Endothelial cell of umbilical vein (primary cell): Measurements from ENCODE around the gene SPG11. TPM values are rescaled to one million over a fixed set of nuclear protein-coding genes. Genes with fewer than 3 reads are reported as not detected.

Experiments used
- BruUV-seq: library from RNA; stranded (reverse); fragments of 400-500 nt; replicated peaks from 2 replicates; lab custom pipeline; 2021; lab: Mats Ljungman, UMichigan
- CTCF ChIA-PET: fragments of 300-600, 350-600 bp; sonication (Branson Sonifier 250); formaldehyde crosslinking; loops from one replicate; lab custom pipeline; 2021; ENCODE audit warnings: antibody characterized with exemption, inconsistent platforms; lab: Charles Lee
- POLR2A ChIA-PET: fragments of 300-600, 350-600 bp; sonication (Branson Sonifier 250); formaldehyde crosslinking; loops from one replicate; lab custom pipeline; 2021; ENCODE audit warnings: antibody characterized with exemption, inconsistent platforms; lab: Charles Lee
- DNase-seq: peaks from one replicate; pipeline ENCODE4 v3.0.0-alpha.2; 2011; ENCODE audit warnings: low read depth, low spot score
- FAIRE-seq: peaks from 2 replicates; lab custom pipeline; 2011; peaks lifted over from hg19 to GRCh38; lab: Jason Lieb, UNC
- H2AFZ ChIP-seq: 2 replicates; pipeline ENCODE4 v1.6.0; 2012; ENCODE audit warnings: low read depth, low read length, control low read depth, inconsistent platforms
- H3K27ac ChIP-seq: 2 replicates; pipeline ENCODE4 v1.5.1; 2011; ENCODE audit warnings: low read depth, mild to moderate bottlenecking, control low read depth, low read length, moderate library complexity; ENCODE audit not compliant: insufficient read depth
- H3K27me3 ChIP-seq, 2 experiments: 2 replicates each; pipeline versions ENCODE4 v1.6.0 to v1.6.1; 2011; ENCODE audit warnings: low read length in 2 of 2, mixed read lengths in 1 of 2; ENCODE audit not compliant: control insufficient read depth in 2 of 2, insufficient read depth in 2 of 2
- H3K36me3 ChIP-seq, 2 experiments: 2 replicates in 1 of 2; 3 replicates in 1 of 2; pipeline ENCODE4 v1.5.1; 2011; ENCODE audit warnings: low read length in 2 of 2, mild to moderate bottlenecking in 1 of 2, moderate library complexity in 1 of 2; ENCODE audit not compliant: control insufficient read depth in 2 of 2, insufficient read depth in 2 of 2; ENCODE audit errors: extremely low read depth in 1 of 2
- H3K4me1 ChIP-seq: 3 replicates; pipeline ENCODE4 v1.5.1; 2011; ENCODE audit warnings: mild to moderate bottlenecking, low read length; ENCODE audit not compliant: control insufficient read depth, insufficient read depth; ENCODE audit errors: extremely low read depth
- H3K4me2 ChIP-seq: 2 replicates; pipeline ENCODE4 v1.6.1; 2011; ENCODE audit warnings: low read length, control low read depth, mixed read lengths; ENCODE audit not compliant: insufficient read depth
- H3K4me3 ChIP-seq, 3 experiments: fragments of 200-600 bp in 1 of 3; sonication (generic), shearing (Covaris generic) in 1 of 3; replicated peaks in 1 of 3; 2 replicates each; pipeline ENCODE4 v1.5.1; 2011 to 2016; ENCODE audit warnings: control low read depth in 3 of 3, low read length in 3 of 3, mild to moderate bottlenecking in 2 of 3, inconsistent platforms in 1 of 3, low read depth in 1 of 3, moderate library complexity in 1 of 3; ENCODE audit not compliant: insufficient read depth in 1 of 3
- H3K79me2 ChIP-seq: 2 replicates; pipeline ENCODE4 v1.6.0; 2012; ENCODE audit warnings: low read length, inconsistent platforms; ENCODE audit not compliant: control insufficient read depth, insufficient read depth
- H3K9ac ChIP-seq: replicated peaks from 2 replicates; pipeline ENCODE3; 2011; ENCODE audit warnings: low read length, control low read depth; ENCODE audit not compliant: insufficient read depth; ENCODE audit errors: extremely low read depth
- H3K9me1 ChIP-seq: replicated peaks from 3 replicates; pipeline ENCODE4 v1.6.0; 2011; ENCODE audit warnings: mild to moderate bottlenecking, low read length; ENCODE audit not compliant: control insufficient read depth, insufficient read depth; ENCODE audit errors: extremely low read depth
- H3K9me3 ChIP-seq: replicated peaks from 2 replicates; pipeline ENCODE4 v1.5.1; 2012; ENCODE audit warnings: low read length, inconsistent platforms; ENCODE audit not compliant: control insufficient read depth, insufficient read depth
- H4K20me1 ChIP-seq: replicated peaks from 2 replicates; pipeline ENCODE3; 2011; ENCODE audit warnings: mild to moderate bottlenecking, low read length; ENCODE audit not compliant: control insufficient read depth, insufficient read depth; ENCODE audit errors: extremely low read depth
- EZH2 ChIP-seq: IDR thresholded peaks from 2 replicates; pipeline ENCODE4 v1.6.1; 2012; ENCODE audit warnings: borderline replicate concordance, low read depth, mild to moderate bottlenecking, moderate library complexity, low read length, inconsistent platforms; ENCODE audit not compliant: severe bottlenecking
- FOS ChIP-seq: IDR thresholded peaks from 2 replicates; pipeline ENCODE4 v1.6.1; 2011; ENCODE audit warnings: mild to moderate bottlenecking, low read length, moderate library complexity, borderline replicate concordance; ENCODE audit not compliant: insufficient read depth
- GATA2 ChIP-seq: IDR thresholded peaks from 2 replicates; pipeline ENCODE4 v1.7.0; 2011; ENCODE audit warnings: low read depth, mild to moderate bottlenecking, moderate library complexity, mixed read lengths, low read length; ENCODE audit not compliant: insufficient read length, insufficient read depth
- JUN ChIP-seq: IDR thresholded peaks from 2 replicates; pipeline ENCODE4 v1.6.1; 2011; ENCODE audit warnings: borderline replicate concordance, low read depth; ENCODE audit not compliant: insufficient read length, insufficient read depth
- POLR2A ChIP-seq: IDR thresholded peaks from 2 replicates; pipeline ENCODE4 v1.6.1; 2012; ENCODE audit warnings: low read depth, mild to moderate bottlenecking, control low read depth, low read length
- POLR2AphosphoS5 ChIP-seq: IDR thresholded peaks from 2 replicates; pipeline ENCODE4 v1.6.1; 2012; ENCODE audit warnings: low read depth, mild to moderate bottlenecking, control low read depth, low read length, moderate library complexity; ENCODE audit not compliant: insufficient read depth
- dilution Hi-C: fragments of 300-500 bp; cut with MboI; formaldehyde crosslinking; loops from one replicate; pipeline ENCODE4 v1.15.0; 2019; ENCODE audit warnings: low sequenced_read_pairs; ENCODE audit not compliant: extremely low pct_ligation_motif_present
- intact Hi-C: fragments of 100-400 bp; cut with micrococcal nuclease; formaldehyde crosslinking; loops from one replicate; pipeline ENCODE4 v1.10.0; 2022
- polyA plus RNA-seq, 4 experiments: library from polyadenylated mRNA; depleted of rRNA in 3 of 4; stranded (reverse) in 3 of 4; unstranded in 1 of 4; fragments of >200 nt; gene quantifications; 2 replicates each; pipeline versions ENCODE4 v1.2.1 to v1.2.3, GENCODE V29; 2011 to 2012; ENCODE audit warnings: missing spikeins in 1 of 4
- total RNA-seq: library from RNA; stranded (reverse); gene quantifications from 2 replicates; pipeline ENCODE4 v1.2.3, GENCODE V29; 2021
- TF ChIP-seq, protein P1 (sequence below), 2 donors: IDR thresholded peaks; 1 replicate in 1 of 2; 2 replicates in 1 of 2; pipeline ENCODE4 v1.5.1; 2011; ENCODE audit warnings: low read length in 2 of 2, mild to moderate bottlenecking in 2 of 2, moderate library complexity in 2 of 2, control low read depth in 1 of 2, inconsistent platforms in 1 of 2, low read depth in 1 of 2; ENCODE audit not compliant: insufficient read depth in 1 of 2; ENCODE audit errors: extremely low read depth in 1 of 2
- TF ChIP-seq, protein P2 (sequence below): IDR thresholded peaks from 2 replicates; pipeline ENCODE4 v1.6.1; 2011; ENCODE audit not compliant: insufficient read depth, insufficient read length

SPG11 gene
- total and polyA plus RNA-seq, 2 donors (not counting 3 experiments of a cell fraction or from before 2014, with no cell fraction given) = 30.7 to 53.5 TPM

DNA sequence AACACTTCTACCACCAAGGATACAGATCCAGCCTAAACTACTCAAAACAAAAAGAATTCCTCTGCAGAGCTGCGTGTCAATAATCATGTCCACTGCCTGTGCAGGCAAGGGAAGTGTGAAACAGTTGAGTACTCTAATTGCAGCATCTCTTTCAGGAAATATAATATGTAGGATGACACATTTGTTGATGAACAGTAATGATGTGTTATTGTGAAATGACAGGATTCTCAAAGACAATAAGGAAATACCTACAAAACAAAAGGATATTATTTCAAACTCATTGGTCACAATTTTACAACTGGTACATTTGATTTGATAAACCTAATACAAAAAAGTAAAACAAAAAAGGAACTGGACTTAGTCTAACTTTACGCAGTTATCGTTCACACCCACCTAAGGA lies 4.4 kb downstream of the SPG11 start:
- no peak for TF ChIP-seq FOS
- no peak for TF ChIP-seq POLR2AphosphoS5
- TF ChIP-seq EZH2 = no peak
- TF ChIP-seq, protein P1, sequence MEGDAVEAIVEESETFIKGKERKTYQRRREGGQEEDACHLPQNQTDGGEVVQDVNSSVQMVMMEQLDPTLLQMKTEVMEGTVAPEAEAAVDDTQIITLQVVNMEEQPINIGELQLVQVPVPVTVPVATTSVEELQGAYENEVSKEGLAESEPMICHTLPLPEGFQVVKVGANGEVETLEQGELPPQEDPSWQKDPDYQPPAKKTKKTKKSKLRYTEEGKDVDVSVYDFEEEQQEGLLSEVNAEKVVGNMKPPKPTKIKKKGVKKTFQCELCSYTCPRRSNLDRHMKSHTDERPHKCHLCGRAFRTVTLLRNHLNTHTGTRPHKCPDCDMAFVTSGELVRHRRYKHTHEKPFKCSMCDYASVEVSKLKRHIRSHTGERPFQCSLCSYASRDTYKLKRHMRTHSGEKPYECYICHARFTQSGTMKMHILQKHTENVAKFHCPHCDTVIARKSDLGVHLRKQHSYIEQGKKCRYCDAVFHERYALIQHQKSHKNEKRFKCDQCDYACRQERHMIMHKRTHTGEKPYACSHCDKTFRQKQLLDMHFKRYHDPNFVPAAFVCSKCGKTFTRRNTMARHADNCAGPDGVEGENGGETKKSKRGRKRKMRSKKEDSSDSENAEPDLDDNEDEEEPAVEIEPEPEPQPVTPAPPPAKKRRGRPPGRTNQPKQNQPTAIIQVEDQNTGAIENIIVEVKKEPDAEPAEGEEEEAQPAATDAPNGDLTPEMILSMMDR (IDR thresholded peaks at IDR 0.05; ENCODE audit: extremely low read depth in 1 of 2, insufficient read depth in 1 of 2, low read depth in 1 of 2, low read length in 2 of 2) = no peak
- TF ChIP-seq, protein P2, sequence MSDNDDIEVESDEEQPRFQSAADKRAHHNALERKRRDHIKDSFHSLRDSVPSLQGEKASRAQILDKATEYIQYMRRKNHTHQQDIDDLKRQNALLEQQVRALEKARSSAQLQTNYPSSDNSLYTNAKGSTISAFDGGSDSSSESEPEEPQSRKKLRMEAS = no peak
- TF ChIP-seq JUN = no peak
- no peak for TF ChIP-seq POLR2A
- TF ChIP-seq GATA2 = no peak
- peaks cover 7% of the 10 kb centered on the region for H3K4me1 ChIP-seq
- no peaks in the 10 kb centered on the region for H3K27me3 ChIP-seq
- H3K36me3 ChIP-seq = peaks cover 3 to 5% of the 10 kb centered on the region in 2 experiments
- no peak overlapping the region for H3K4me3 ChIP-seq
- H3K27ac ChIP-seq = no peak overlapping the region
- no peak for FAIRE-seq
- H3K9ac ChIP-seq = no peak overlapping the region
- no peaks in the 10 kb centered on the region for H3K9me1 ChIP-seq
- H4K20me1 ChIP-seq = no peaks in the 10 kb centered on the region
- BruUV-seq = no TSS peak
- H2AFZ ChIP-seq = no peak overlapping the region
- dilution Hi-C loops (no loop called here), intact Hi-C loops (no loop called here)
- H3K4me2 ChIP-seq = no peak overlapping the region
- H3K79me2 ChIP-seq = peaks cover 4% of the 10 kb centered on the region
- ChIA-PET CTCF (interaction anchor here (0.8 kb wide), 1 partner anchor 77 kb away, joined by 3 read pairs; the partner anchor contains the start of gene TRIM69), POLR2A (no interaction called here)
- H3K9me3 ChIP-seq = no peaks in the 10 kb centered on the region
- DNase-seq = no peak
